OCI-LY7 (cell line): Measurements from ENCODE around the gene HOXC11. TPM values are rescaled to one million over a fixed set of nuclear protein-coding genes. Genes with fewer than 3 reads are reported as not detected.

Experiments
- BruUV-seq: library from RNA; stranded (reverse); fragments of 400-500 nt; replicated peaks from 2 replicates; lab custom pipeline; 2021; lab: Mats Ljungman, UMichigan
- CTCF ChIA-PET: fragments of 300-600 bp; sonication (Branson Sonifier 250); formaldehyde crosslinking; loops from one replicate; lab custom pipeline; 2022; ENCODE audit warnings: antibody characterized with exemption; ENCODE audit not compliant: unreplicated experiment; lab: Charles Lee
- POLR2A ChIA-PET: fragments of 300-600 bp; sonication (Branson Sonifier 250); formaldehyde crosslinking; loops from one replicate; lab custom pipeline; 2022; ENCODE audit warnings: antibody characterized with exemption; lab: Charles Lee
- DNase-seq: peaks from one replicate; pipeline ENCODE4 v3.0.0-alpha.2; 2015; ENCODE audit warnings: low spot score
- H2AFZ ChIP-seq: fragments of 200-600 bp; sonication (generic), shearing (Covaris generic); 2 replicates; pipeline ENCODE4 v1.6.1; 2014; ENCODE audit warnings: mild to moderate bottlenecking, antibody characterized with exemption, low read length, moderate library complexity
- H3K27ac ChIP-seq: fragments of 200-600 bp; sonication (generic); 2 replicates; pipeline ENCODE4 v1.5.1; 2014; ENCODE audit warnings: mixed run types, low read depth, mild to moderate bottlenecking, moderate library complexity, low read length, inconsistent platforms; ENCODE audit not compliant: poor library complexity, severe bottlenecking
- H3K36me3 ChIP-seq: fragments of 200-600 bp; sonication (generic); 2 replicates; pipeline ENCODE4 v1.6.1; 2014; ENCODE audit warnings: mild to moderate bottlenecking, antibody characterized with exemption, low read length, moderate library complexity, mixed read lengths; ENCODE audit not compliant: insufficient read depth
- H3K4me1 ChIP-seq: fragments of 200-600 bp; sonication (generic); 2 replicates; pipeline ENCODE4 v1.5.1; 2014; ENCODE audit warnings: mild to moderate bottlenecking, low read length; ENCODE audit not compliant: insufficient read depth, poor library complexity, severe bottlenecking
- H3K4me2 ChIP-seq: fragments of 200-600 bp; sonication (generic); 2 replicates; pipeline ENCODE4 v1.6.1; 2014; ENCODE audit warnings: mild to moderate bottlenecking, low read length
- H3K4me3 ChIP-seq: fragments of 200-600 bp; sonication (generic); 2 replicates; pipeline ENCODE4 v1.5.1; 2014; ENCODE audit warnings: mild to moderate bottlenecking, low read depth, low read length; ENCODE audit not compliant: poor library complexity, severe bottlenecking
- H3K79me2 ChIP-seq: fragments of 200-600 bp; sonication (generic); 2 replicates; pipeline ENCODE4 v1.6.1; 2016; ENCODE audit warnings: low read depth, mild to moderate bottlenecking, low read length, moderate library complexity, mixed read lengths; ENCODE audit not compliant: insufficient read depth
- H3K9me2 ChIP-seq: fragments of 200-600 bp; sonication (generic); 2 replicates; pipeline ENCODE4 v1.6.1; 2016; ENCODE audit warnings: mild to moderate bottlenecking, low read length, mixed read lengths; ENCODE audit not compliant: insufficient read depth
- H3K9me3 ChIP-seq: fragments of 200-600 bp; sonication (generic); 2 replicates; pipeline ENCODE4 v1.6.1; 2014; ENCODE audit warnings: mild to moderate bottlenecking, mixed run types, low read length, mixed read lengths
- H4K20me1 ChIP-seq: fragments of 200-600 bp; sonication (generic); 2 replicates; pipeline ENCODE4 v1.6.1; 2014; ENCODE audit warnings: mild to moderate bottlenecking, antibody characterized with exemption, low read length, moderate library complexity, mixed read lengths; ENCODE audit not compliant: insufficient read depth
- CTCF ChIP-seq: fragments of 200-600 bp; sonication (generic); conservative IDR thresholded peaks from 2 replicates; pipeline ENCODE4 v1.5.1; 2014; ENCODE audit warnings: mild to moderate bottlenecking, antibody characterized with exemption, low read length, moderate library complexity, mixed read lengths
- EZH2phosphoT487 ChIP-seq: fragments of 200-600 bp; sonication (generic); IDR thresholded peaks from 2 replicates; pipeline ENCODE4 v1.6.1; 2018; ENCODE audit warnings: low read depth, borderline replicate concordance, mild to moderate bottlenecking, mixed run types, antibody characterized with exemption, low read length, moderate library complexity, mixed read lengths
- intact Hi-C: fragments of 100-400 bp; cut with micrococcal nuclease; formaldehyde crosslinking; loops from one replicate; pipeline ENCODE4 v1.10.0; 2022; ENCODE audit not compliant: unreplicated experiment
- total RNA-seq, 2 experiments: library from RNA; depleted of rRNA in 1 of 2; stranded (reverse); fragments of >200 nt in 1 of 2; shearing (Covaris generic) in 1 of 2; gene quantifications; 2 replicates each; pipeline ENCODE4 v1.2.3, GENCODE V29; 2014 to 2022

Gene HOXC11
- total RNA-seq, 2 experiments from 2014 or later = 1.4 to 2.7 TPM

GRCh38 chr12:53993162-53994008, 20.5 kb downstream of the HOXC11 start:
- intact Hi-C loops = no loop called here
- no TSS peak for BruUV-seq
- no peaks in the 10 kb centered on the region for H3K79me2 ChIP-seq
- ChIA-PET POLR2A (no interaction called here), CTCF (no interaction called here)
- H3K27ac ChIP-seq = no peak overlapping the region
- no peaks in the 10 kb centered on the region for H3K9me2 ChIP-seq
- no peak overlapping the region for H3K4me2 ChIP-seq
- no peak for DNase-seq
- H3K36me3 ChIP-seq = no peaks in the 10 kb centered on the region
- H3K4me3 ChIP-seq = no peak overlapping the region
- peaks cover 18% of the 10 kb centered on the region for H3K4me1 ChIP-seq
- no peaks in the 10 kb centered on the region for H3K9me3 ChIP-seq
- no peak overlapping the region for H2AFZ ChIP-seq
- no peaks in the 10 kb centered on the region for H4K20me1 ChIP-seq
- TF ChIP-seq CTCF = no peak

GRCh38 chr12:53994009-53994263, 21.0 kb downstream of the HOXC11 start:
- Histone ChIP-seq H4K20me1 (no peaks in the 10 kb centered on the region), H2AFZ (no peak overlapping the region), H3K4me3 (no peak overlapping the region), H3K4me1 (peaks cover 13% of the 10 kb centered on the region), H3K9me2 (no peaks in the 10 kb centered on the region), H3K36me3 (no peaks in the 10 kb centered on the region), H3K27ac (no peak overlapping the region), H3K4me2 (no peak overlapping the region), H3K9me3 (no peaks in the 10 kb centered on the region), H3K79me2 (no peaks in the 10 kb centered on the region)
- DNase-seq = no peak
- CTCF ChIA-PET = no interaction called here
- intact Hi-C loops = no loop called here
- no TSS peak for BruUV-seq
- TF ChIP-seq EZH2phosphoT487 (no peak), CTCF (no peak)
- POLR2A ChIA-PET = no interaction called here

- intact Hi-C loops = no loop called here
- DNase-seq = no peak
- H3K27ac ChIP-seq = no peak overlapping the region
- POLR2A ChIA-PET = no interaction called here
- H3K4me3 ChIP-seq = no peak overlapping the region
- TF ChIP-seq EZH2phosphoT487 = no peak
- TF ChIP-seq CTCF = no peak
- H3K36me3 ChIP-seq = no peaks in the 10 kb centered on the region
- no peaks in the 10 kb centered on the region for H3K79me2 ChIP-seq
- no TSS peak for BruUV-seq
- no peaks in the 10 kb centered on the region for H4K20me1 ChIP-seq
- no peak overlapping the region for H2AFZ ChIP-seq
- no peaks in the 10 kb centered on the region for H3K9me2 ChIP-seq
- no peaks in the 10 kb centered on the region for H3K9me3 ChIP-seq
- H3K4me2 ChIP-seq = no peak overlapping the region
- CTCF ChIA-PET = no interaction called here
- H3K4me1 ChIP-seq = peaks cover 8% of the 10 kb centered on the region
These were observed 21.5 kb downstream of the HOXC11 start for GRCh38 chr12:53994264-53995001.
